ENCODE measurements around the gene NDUFS3.
"Not testable (repeated sequence)": the region's sequence is repeated elsewhere in the genome, so short reads cannot be mapped to it uniquely, and the experiment has no call there.

Gene NDUFS3

GRCh38 chr11:47560426-47560825, 18.4 kb upstream of the NDUFS3 start:
- DNase-seq (ENCODE audit: low read depth), result no peak

GRCh38 chr11:47562393-47562792, 16.5 kb upstream of the NDUFS3 start:
- not testable (repeated sequence) for DNase-seq (ENCODE audit: low read depth)

- DNase-seq (ENCODE audit: low read depth), result not testable (repeated sequence)
Measured at GRCh38 chr11:47564366-47564765, 14.5 kb upstream of the NDUFS3 start.

GRCh38 chr11:47564933-47565339, 13.9 kb upstream of the NDUFS3 start:
- no peak for DNase-seq (ENCODE audit: low read depth)

- peak; percentile 49 for DNase-seq (ENCODE audit: low read depth)
Measured at GRCh38 chr11:47565340-47566148, 13.3 kb upstream of the NDUFS3 start, which contains the start of gene PTPMT1. TSS of gene PTPMT1 (plus strand) at chr11:47565599. CDS start at chr11:47565623, 24 bp downstream.

GRCh38 chr11:47566149-47566698, 12.7 kb upstream of the NDUFS3 start:
- no peak for DNase-seq (ENCODE audit: low read depth)

- no peak for DNase-seq (ENCODE audit: low read depth)
Measured at GRCh38 chr11:47569646-47570045, 9.2 kb upstream of the NDUFS3 start.

GRCh38 chr11:47570651-47571356, 8.1 kb upstream of the NDUFS3 start:
- no peak for DNase-seq (ENCODE audit: low read depth)

- DNase-seq (ENCODE audit: low read depth), result no peak
Measured at GRCh38 chr11:47571357-47571729, 7.5 kb upstream of the NDUFS3 start.

GRCh38 chr11:47571895-47572294, 7.0 kb upstream of the NDUFS3 start:
- no peak for DNase-seq (ENCODE audit: low read depth)

GRCh38 chr11:47572715-47573255, 6.1 kb upstream of the NDUFS3 start:
- no peak for DNase-seq (ENCODE audit: low read depth)

- no peak for DNase-seq (ENCODE audit: low read depth)
Measured at GRCh38 chr11:47573321-47573720, 5.6 kb upstream of the NDUFS3 start.

GRCh38 chr11:47577460-47578041, 1.3 kb upstream of the NDUFS3 start:
- no peak for DNase-seq (ENCODE audit: low read depth)

GRCh38 chr11:47583844-47584243, 5.0 kb downstream of the NDUFS3 start:
- no peak for DNase-seq (ENCODE audit: low read depth)

- no peak for DNase-seq (ENCODE audit: low read depth)
Measured at GRCh38 chr11:47586098-47586855, 7.4 kb downstream of the NDUFS3 start, which contains the start of gene FAM180B. TSS of gene FAM180B (plus strand) at chr11:47586678. CDS start at chr11:47586769, 91 bp downstream.

- no peak for DNase-seq (ENCODE audit: low read depth)
Measured at GRCh38 chr11:47587039-47587716, 8.3 kb downstream of the NDUFS3 start.

- DNase-seq (ENCODE audit: low read depth), result no peak
Measured at GRCh38 chr11:47587723-47588326, 9.0 kb downstream of the NDUFS3 start.

- DNase-seq (ENCODE audit: low read depth), result no peak
Measured at GRCh38 chr11:47589118-47589517, 10.2 kb downstream of the NDUFS3 start.

GRCh38 chr11:47589584-47589976, 10.7 kb downstream of the NDUFS3 start:
- no peak for DNase-seq (ENCODE audit: low read depth)
